ENCODE data around the gene TAOK1.
"Not testable (repeated sequence)": the region's sequence is repeated elsewhere in the genome, so short reads cannot be mapped to it uniquely, and the experiment has no call there.

The TAOK1 gene

GRCh38 chr17:29445844-29446243 lies 55.7 kb downstream of the TAOK1 start:
- DNase-seq (ENCODE audit: low read depth in 2 of 2): no peak

GRCh38 chr17:29449865-29450671 lies 59.9 kb downstream of the TAOK1 start:
- no peak for DNase-seq (ENCODE audit: low read depth in 2 of 2)

- no peak for DNase-seq (ENCODE audit: low read depth in 2 of 2)
Measured at GRCh38 chr17:29451121-29451742, 61.1 kb downstream of the TAOK1 start.

- no peak for DNase-seq (ENCODE audit: low read depth in 2 of 2)
Measured at GRCh38 chr17:29458066-29458465, 67.9 kb downstream of the TAOK1 start.

GRCh38 chr17:29461483-29462206 lies 71.5 kb downstream of the TAOK1 start:
- DNase-seq (ENCODE audit: low read depth in 2 of 2): no peak

- no peak for DNase-seq (ENCODE audit: low read depth in 2 of 2)
Measured at GRCh38 chr17:29469276-29469675, 79.1 kb downstream of the TAOK1 start.

- DNase-seq (ENCODE audit: low read depth in 2 of 2): not testable (repeated sequence)
Measured at GRCh38 chr17:29473437-29473836, 83.3 kb downstream of the TAOK1 start.

GRCh38 chr17:29474297-29474696 lies 84.1 kb downstream of the TAOK1 start:
- DNase-seq (ENCODE audit: low read depth in 2 of 2): no peak

GRCh38 chr17:29475891-29476290 lies 85.7 kb downstream of the TAOK1 start:
- DNase-seq (ENCODE audit: low read depth in 2 of 2): no peak

GRCh38 chr17:29480249-29480928 lies 90.2 kb downstream of the TAOK1 start:
- not testable (repeated sequence) for DNase-seq (ENCODE audit: low read depth in 2 of 2)

GRCh38 chr17:29483503-29483902 lies 93.3 kb downstream of the TAOK1 start:
- DNase-seq (ENCODE audit: low read depth in 2 of 2): no peak

- no peak for DNase-seq (ENCODE audit: low read depth in 2 of 2)
Measured at GRCh38 chr17:29495011-29495410, 104.8 kb downstream of the TAOK1 start.

- DNase-seq (ENCODE audit: low read depth in 2 of 2): no peak
Measured at GRCh38 chr17:29504711-29505110, 114.5 kb downstream of the TAOK1 start.

GRCh38 chr17:29505836-29506235 lies 115.7 kb downstream of the TAOK1 start:
- no peak for DNase-seq (ENCODE audit: low read depth in 2 of 2)

- no peak for DNase-seq (ENCODE audit: low read depth in 2 of 2)
Measured at GRCh38 chr17:29510953-29511352, 120.8 kb downstream of the TAOK1 start.

GRCh38 chr17:29514792-29515191 lies 124.6 kb downstream of the TAOK1 start:
- DNase-seq (ENCODE audit: low read depth in 2 of 2): no peak

GRCh38 chr17:29518359-29518758 lies 128.2 kb downstream of the TAOK1 start:
- no peak for DNase-seq (ENCODE audit: low read depth in 2 of 2)

- no peak for DNase-seq (ENCODE audit: low read depth in 2 of 2)
Measured at GRCh38 chr17:29524692-29525091, 134.5 kb downstream of the TAOK1 start.

GRCh38 chr17:29526322-29526721 lies 136.2 kb downstream of the TAOK1 start:
- DNase-seq (ENCODE audit: low read depth in 2 of 2): no peak

GRCh38 chr17:29533976-29534375 lies 143.8 kb downstream of the TAOK1 start:
- no peak for DNase-seq (ENCODE audit: low read depth in 2 of 2)

- no peak for DNase-seq (ENCODE audit: low read depth in 2 of 2)
Measured at GRCh38 chr17:29544066-29544465, 153.9 kb downstream of the TAOK1 start.

GRCh38 chr17:29546085-29546484 lies 155.9 kb downstream of the TAOK1 start:
- DNase-seq (ENCODE audit: low read depth in 2 of 2): no peak

All from activated CD4-positive, alpha-beta T cell treated with anti-CD3 and anti-CD28 coated beads for 24 hours (primary cell).